Measurements from ENCODE around the gene AP3B1. TPM values are rescaled to one million over a fixed set of nuclear protein-coding genes. Genes with fewer than 3 reads are reported as not detected.

The AP3B1 gene
- total RNA-seq, 1 experiment from 2014 or later, result 30.3 TPM

GRCh38 chr5:78293851-78294247 lies 649 bp downstream of the AP3B1 start:
- peak; percentile 11 for DNase-seq (ENCODE audit: low read depth)

- no peak for DNase-seq (ENCODE audit: low read depth)
Measured at GRCh38 chr5:78291687-78292086, 2.8 kb downstream of the AP3B1 start.

GRCh38 chr5:78289911-78290310 lies 4.6 kb downstream of the AP3B1 start:
- DNase-seq (ENCODE audit: low read depth), result no peak

GRCh38 chr5:78288246-78288645 lies 6.3 kb downstream of the AP3B1 start:
- DNase-seq (ENCODE audit: low read depth), result no peak

- DNase-seq (ENCODE audit: low read depth), result peak; percentile 62
Measured at GRCh38 chr5:78287833-78288232, 6.7 kb downstream of the AP3B1 start.

GRCh38 chr5:78287169-78287568 lies 7.3 kb downstream of the AP3B1 start:
- no peak for DNase-seq (ENCODE audit: low read depth)

GRCh38 chr5:78286290-78286689 lies 8.2 kb downstream of the AP3B1 start:
- no peak for DNase-seq (ENCODE audit: low read depth)

GRCh38 chr5:78283802-78284201 lies 10.7 kb downstream of the AP3B1 start:
- no peak for DNase-seq (ENCODE audit: low read depth)

GRCh38 chr5:78283105-78283504 lies 11.4 kb downstream of the AP3B1 start:
- DNase-seq (ENCODE audit: low read depth), result no peak

GRCh38 chr5:78280261-78280660 lies 14.2 kb downstream of the AP3B1 start:
- DNase-seq (ENCODE audit: low read depth), result no peak

- DNase-seq (ENCODE audit: low read depth), result no peak
Measured at GRCh38 chr5:78279194-78279593, 15.3 kb downstream of the AP3B1 start.

- no peak for DNase-seq (ENCODE audit: low read depth)
Measured at GRCh38 chr5:78277715-78278114, 16.8 kb downstream of the AP3B1 start.

- no peak for DNase-seq (ENCODE audit: low read depth)
Measured at GRCh38 chr5:78275998-78276543, 18.4 kb downstream of the AP3B1 start.

- DNase-seq (ENCODE audit: low read depth), result no peak
Measured at GRCh38 chr5:78274540-78275197, 19.8 kb downstream of the AP3B1 start.

GRCh38 chr5:78273436-78273835 lies 21.1 kb downstream of the AP3B1 start:
- no peak for DNase-seq (ENCODE audit: low read depth)

GRCh38 chr5:78271766-78272165 lies 22.7 kb downstream of the AP3B1 start:
- no peak for DNase-seq (ENCODE audit: low read depth)

GRCh38 chr5:78269088-78269703 lies 25.3 kb downstream of the AP3B1 start:
- DNase-seq (ENCODE audit: low read depth), result no peak

- no peak for DNase-seq (ENCODE audit: low read depth)
Measured at GRCh38 chr5:78268356-78268755, 26.1 kb downstream of the AP3B1 start.

- no peak for DNase-seq (ENCODE audit: low read depth)
Measured at GRCh38 chr5:78265163-78265562, 29.3 kb downstream of the AP3B1 start.

GRCh38 chr5:78264600-78264999 lies 29.9 kb downstream of the AP3B1 start:
- DNase-seq (ENCODE audit: low read depth), result no peak

GRCh38 chr5:78260771-78261170 lies 33.7 kb downstream of the AP3B1 start:
- no peak for DNase-seq (ENCODE audit: low read depth)

GRCh38 chr5:78253201-78253600 lies 41.3 kb downstream of the AP3B1 start:
- no peak for DNase-seq (ENCODE audit: low read depth)

- no peak for DNase-seq (ENCODE audit: low read depth)
Measured at GRCh38 chr5:78252715-78253114, 41.8 kb downstream of the AP3B1 start.
